HG02840 (cell line): ENCODE measurements around the gene OR1M1.
A peak's percentile ranks its signal among the peaks of the same experiment; 100 is the strongest.

ENCODE experiments used
- ATAC-seq: cut with Tn5 transposase; IDR thresholded peaks from one replicate; pipeline ENCODE4 v1.9.1; 2021; ENCODE audit warnings: mild to moderate bottlenecking, moderate library complexity, moderate number of reproducible peaks; ENCODE audit not compliant: unreplicated experiment, low FRiP score

Gene OR1M1

DNA sequence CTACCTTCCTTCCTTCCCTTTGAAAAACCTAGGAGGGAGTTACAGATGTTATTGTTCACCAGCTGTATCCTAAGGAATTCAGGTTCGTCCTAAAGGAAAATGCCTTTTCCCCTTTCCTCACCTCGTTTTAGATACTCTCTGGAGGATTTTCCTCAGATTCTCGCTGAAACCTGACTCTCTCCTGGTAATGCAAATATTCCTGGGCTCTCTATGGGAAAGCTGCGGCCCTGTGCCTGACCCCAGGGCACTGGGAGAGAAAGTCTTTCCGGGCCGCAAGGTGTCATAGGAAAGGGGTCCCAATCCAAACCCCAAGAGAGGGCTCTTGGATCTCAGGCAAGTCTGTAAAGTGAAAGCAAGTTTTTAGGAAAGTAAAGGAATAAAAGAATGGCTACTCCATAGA lies 13.1 kb upstream of the OR1M1 start:
- ATAC-seq, result no peak

DNA sequence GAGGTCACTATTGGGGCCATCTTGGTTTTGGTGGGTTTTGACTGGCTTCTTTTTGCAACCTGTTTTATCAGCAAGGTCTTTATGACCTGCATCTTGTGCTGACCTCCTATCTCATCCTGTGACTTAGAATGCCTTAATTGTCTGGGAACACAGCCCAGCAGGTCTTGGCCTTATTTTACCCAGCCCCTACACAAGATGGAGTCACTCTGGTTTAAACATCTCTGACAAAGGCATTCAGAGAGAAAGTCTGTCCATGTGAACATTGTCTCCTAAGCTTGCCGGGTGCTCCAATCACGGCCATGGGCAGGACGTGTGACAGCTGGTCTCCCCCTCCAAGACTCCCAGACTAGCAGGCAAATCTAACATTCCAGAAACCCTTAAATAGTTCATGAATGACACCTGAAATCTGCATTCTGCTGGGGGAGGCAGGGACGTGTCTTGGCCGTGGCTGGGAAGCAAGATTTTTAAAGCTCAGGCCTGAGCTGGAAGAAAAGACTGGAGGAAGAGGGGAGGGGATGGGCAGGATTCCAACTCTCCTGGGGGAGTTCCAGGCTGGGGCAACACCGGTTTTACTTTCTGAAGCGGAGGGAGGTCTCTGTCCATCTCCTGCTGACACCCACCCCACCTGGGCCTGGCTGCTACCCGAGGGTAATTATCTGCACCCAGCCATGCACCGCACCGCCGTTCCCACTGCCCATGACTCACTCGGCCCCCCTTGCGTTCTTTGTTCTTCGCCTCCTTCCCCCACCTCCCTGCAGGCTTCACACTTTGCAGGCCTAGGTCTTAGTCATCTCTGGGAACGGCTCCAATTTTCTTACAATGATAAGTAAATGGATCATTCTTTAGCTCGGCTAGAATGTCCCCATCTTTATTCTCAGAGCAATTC lies 11.6 kb upstream of the OR1M1 start:
- no peak for ATAC-seq

DNA sequence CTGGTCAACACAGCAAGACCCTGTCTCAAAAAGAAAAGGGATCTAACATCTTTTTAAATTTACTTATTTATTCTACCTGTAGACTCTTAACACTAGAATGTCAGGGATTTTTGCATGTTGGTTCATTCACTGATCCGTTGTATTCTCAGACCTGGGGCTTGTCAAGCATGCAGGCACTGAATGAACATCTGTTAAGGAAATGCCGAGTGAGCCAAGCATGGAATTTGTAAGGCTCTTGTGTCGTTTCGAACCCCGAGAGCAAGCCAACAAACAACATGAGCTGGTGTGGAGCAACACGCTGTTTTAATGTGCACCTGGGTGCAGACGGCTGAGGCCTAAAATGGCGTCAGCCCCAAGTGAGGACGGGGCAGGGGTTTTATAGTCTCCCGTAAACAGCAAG lies 10.0 kb upstream of the OR1M1 start:
- ATAC-seq, result no peak

DNA sequence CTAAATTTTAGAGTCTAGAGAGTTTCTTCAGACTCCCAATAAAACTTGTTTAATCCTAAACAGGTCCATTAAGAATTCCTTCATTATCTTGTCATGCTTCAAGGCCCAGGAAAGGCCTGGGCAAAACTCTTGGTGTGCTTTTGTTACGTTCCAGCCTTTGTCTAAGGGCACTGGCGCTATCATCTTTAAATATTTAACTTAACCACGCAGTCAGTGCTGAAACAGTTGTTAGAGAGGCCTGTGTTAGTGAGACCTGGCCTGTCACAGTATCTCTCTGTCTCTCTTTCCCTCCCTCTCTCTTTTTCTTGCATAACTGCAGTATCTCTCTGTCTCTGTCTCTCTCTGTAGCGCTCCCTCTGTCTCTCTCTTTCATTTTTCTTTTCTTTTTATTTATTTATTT lies 8.2 kb upstream of the OR1M1 start:
- no peak for ATAC-seq

DNA sequence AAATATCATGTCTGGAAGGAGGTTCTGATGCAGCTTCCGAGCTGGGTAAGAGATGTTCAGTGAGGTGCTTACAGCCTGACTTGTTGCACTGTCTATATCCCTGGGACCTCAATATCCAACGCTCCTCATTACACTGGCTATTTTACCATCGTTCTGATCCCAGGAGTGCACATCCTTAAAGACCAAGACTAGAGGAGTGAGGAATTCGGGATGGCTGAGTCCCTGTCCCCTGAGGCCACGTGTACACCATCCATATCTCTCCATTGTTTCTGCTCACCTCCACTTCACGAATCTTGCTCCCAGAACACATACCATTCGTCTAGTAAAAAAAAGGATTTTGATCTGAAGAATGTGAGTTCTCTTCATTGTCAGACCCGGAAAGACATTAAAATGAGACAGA lies 20.5 kb downstream of the OR1M1 start, which contains the start of gene OR7G2:
Gene OR7G2, minus strand, starts transcription at position 101 of the 400 bp plus-strand sequence. CDS start 4,232 bp downstream, outside the sequence.
- no peak for ATAC-seq

DNA sequence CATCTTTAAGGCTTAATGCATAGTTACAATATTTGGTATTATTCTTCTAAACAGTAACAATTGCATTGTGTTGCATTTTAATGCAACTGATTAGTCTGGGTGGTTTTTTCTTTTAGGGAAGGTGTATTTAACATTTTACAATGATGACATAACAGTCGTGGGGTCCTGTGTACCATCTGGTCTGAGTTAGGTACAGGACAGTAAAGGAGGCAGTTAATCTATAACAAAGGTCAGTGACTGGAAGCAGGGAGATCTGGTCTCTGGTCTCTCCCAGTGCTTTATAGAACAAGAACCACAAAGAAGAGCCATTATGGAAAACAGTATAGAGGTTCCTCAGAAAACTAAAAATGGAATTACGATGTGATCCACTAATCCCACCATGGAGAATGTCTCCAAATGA lies 23.1 kb downstream of the OR1M1 start:
- ATAC-seq, result no peak

DNA sequence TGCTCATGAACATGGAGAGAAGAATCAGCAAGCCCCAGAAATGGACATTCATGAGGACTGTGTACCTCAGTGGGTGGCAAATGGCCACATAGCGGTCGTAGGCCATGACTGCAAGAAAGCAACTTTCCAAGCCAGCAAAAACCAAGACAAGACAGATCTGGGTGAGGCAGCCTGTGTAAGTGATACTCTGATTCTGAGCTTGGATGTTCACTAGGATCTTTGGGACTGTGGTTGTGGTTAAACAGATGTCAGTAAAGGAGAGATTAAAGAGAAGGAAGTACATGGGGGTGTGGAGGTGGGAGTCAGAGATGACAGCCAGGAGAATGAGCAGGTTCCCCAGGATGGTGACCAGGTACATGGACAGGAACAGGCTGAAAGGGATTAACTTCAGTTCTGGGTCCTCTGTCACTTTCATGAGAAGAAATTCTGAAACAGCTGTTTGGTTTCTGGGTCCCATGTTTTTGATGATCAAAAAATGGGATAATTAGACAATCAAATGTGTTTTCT lies 28.5 kb downstream of the OR1M1 start, which contains the start of gene OR7G1:
Gene OR7G1, minus strand, starts transcription at position 457 of the 507 bp plus-strand sequence. Its CDS starts 0 bp downstream, at position 457.
- ATAC-seq, result no peak

DNA sequence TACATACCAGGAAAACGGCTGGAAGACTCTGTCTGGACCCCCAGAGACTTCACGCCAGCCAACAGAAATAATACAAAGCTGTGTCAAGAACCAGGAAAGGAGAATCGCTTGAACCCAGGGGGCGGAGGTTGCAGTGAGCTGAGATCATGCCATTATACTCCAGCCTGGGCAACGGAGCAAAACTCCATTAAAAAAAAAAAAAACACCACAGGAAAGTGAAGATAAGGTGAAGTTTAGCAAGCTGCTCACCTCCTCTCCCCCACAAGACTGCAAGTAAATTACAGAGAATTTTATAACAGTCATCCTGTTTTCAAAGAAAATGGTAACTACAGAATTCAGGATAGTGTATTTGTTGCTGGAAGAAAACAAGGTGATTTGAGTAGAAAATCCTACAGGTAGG lies 29.7 kb downstream of the OR1M1 start:
- ATAC-seq, result no peak

DNA sequence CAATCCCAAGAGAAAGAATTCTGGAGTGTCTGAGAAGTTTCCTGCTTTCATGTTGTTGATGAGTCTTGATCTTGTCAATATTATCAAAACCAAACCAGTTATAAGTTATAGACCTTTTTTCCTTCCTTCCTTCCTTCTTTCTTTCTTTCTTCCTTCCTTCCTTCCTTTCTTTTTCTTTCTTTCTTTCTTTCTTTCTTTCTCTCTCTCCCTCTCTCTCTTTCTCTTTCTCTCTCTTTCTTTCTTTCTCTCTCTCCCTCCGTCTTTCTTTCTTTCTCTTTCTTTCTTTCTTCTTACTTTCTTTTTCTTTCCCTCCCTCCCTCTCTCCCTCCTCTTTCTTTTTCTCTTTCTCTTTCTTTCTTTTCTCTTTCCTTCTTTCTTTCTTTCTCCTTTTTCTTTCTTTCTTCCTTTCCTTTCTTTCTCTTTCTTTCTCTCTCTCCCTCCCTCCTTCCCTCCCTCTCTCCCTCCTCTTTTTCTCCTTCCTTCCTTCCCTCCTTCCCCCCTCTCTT lies 40.1 kb downstream of the OR1M1 start, which contains the start of gene OR7G3:
Gene OR7G3, minus strand, starts transcription at position 51 of the 506 bp plus-strand sequence. Its CDS starts 0 bp downstream, at position 51.
- no peak for ATAC-seq

DNA sequence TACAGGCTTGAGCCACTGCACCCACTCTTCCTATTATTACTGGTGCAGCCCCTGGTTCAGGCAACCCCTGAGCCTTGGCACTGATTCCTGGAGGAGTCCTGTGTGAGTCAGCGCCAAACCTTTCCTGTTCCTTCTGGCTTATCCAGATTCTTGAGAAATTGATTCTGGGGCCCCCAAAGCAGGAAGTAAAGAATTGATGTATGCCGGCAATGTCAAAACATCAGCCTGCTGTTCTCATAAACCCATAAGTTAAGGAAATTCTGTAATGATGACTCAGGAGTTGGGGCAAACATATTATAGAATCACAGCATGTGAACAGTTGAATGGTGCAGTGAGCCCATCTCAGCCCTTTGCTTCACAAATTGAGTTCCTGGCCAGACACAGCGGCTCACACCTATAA lies 41.3 kb downstream of the OR1M1 start:
- no peak for ATAC-seq

DNA sequence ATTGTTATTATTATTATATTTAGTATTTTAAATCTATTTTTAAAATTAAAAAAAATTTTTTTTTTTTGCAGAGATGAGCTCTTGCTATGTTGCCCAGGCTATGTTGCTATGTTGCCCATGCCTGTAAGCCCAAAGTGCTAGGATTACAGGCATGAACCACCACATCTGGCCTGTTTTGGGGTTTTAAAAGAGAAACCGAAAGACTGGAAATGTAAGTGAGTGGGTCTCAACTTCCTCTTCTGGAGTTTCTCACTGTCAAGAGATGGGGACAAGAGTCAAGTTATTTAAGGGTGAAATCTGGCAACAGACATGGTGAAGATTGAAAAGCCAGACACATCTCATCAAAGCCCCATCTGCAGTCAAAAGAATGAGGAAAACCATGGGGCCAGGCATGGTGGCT lies 44.1 kb downstream of the OR1M1 start:
- no peak for ATAC-seq

DNA sequence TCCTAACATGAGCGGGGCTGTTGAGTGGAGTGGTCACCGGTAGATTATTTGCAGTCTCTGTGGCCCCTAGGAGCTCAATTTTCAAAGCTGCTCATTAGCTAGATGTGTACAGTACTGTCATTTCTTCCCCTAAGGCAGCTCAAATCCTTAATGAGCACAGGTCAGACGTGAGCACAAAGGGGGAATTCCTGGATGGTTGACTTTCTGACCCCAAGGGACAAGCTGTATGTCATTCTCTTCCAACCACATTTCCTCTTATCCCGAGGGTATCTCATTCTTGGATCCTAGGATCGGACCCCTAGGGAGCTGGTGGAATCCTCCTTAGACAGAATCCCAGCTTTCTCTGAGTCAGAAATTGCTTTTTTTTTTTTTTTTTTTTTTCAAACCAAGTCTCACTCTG lies 45.6 kb downstream of the OR1M1 start:
- no peak for ATAC-seq

DNA sequence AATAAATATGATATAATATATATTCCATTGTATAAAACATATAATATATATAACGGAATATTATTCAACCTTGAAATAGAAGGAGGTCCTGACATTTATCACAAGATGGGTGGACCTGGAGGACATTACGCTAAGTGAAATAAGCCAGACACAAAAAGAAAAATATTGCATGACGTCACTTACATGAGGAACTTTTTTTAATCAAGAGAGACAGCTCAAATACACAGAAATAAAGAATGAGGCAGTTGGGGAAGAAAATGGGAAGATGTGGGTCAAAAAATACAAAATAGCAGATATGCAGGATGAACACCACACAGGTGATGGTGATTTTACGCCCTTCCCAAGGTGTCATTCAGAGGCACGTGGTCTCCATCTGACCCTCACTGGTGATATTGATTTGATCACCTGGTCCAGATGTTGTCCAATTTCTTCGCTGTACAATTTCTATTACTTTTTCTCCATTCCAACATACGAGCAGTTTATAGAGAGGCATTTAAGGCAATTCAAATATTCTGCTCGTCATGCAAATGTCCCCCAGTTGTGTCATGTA lies 52.8 kb downstream of the OR1M1 start:
- peak; percentile 8 for ATAC-seq

DNA sequence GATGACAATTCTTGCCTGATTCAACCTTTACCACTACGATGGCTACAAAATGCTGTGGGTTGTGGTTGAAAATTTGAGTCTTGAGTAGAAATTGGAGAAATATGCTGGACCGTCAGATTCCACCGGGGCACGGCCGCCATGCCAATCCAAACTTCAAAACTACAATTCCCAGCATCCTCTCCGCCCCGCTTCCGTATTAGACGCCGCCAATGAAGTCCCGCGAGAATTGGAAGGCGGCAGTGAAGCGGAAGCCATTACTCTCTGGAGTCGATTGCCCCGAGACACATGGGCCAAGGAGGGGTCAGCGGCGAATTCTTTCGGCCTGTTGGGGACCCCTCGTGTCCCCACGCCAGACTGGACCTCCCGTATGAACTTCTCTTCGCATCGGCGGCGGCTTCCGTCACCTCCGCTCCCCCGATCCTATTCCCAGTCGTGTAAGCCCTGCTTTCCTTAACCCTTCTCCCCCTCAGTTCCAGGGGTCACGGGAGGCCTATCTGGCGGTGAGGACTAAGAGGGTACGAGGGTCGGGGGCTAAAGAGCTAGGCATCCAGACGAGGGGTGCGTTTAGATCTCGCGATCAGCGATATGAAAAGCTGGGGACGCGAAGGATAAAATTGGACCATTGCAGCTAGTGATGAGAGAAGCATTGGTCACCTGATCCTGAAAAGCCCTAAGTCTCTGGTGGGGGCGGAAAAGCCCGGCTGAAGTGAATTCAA lies 53.5 kb downstream of the OR1M1 start, which contains the start of gene ZNF317:
Gene ZNF317, plus strand, starts transcription at position 239 of the 716 bp plus-strand sequence. CDS start 15,620 bp downstream, outside the sequence.
- ATAC-seq, result peak; percentile 82

DNA sequence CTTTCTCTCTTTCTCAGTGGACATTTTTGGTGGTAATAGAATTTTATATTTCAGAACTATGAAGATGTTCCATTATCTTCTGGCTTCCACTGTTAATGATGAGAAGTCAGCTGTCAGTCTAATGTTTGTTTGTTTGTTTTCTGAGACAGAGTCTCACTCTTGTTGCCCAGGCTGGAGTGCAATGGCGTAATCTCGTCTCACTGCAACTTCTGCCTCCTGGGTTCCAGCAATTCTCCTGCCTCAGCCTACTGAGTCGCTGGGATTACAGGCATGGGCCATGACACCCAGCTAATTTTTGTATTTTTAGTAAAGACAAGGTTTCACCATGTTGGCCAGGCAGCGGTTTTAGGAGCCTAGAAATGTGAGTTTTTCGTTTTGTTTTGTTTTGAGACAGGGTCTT lies 58.1 kb downstream of the OR1M1 start:
- ATAC-seq, result no peak
